Memory B cell (primary cell): ENCODE measurements around the gene EXOSC3.
"Not testable (repeated sequence)": the region's sequence is repeated elsewhere in the genome, so short reads cannot be mapped to it uniquely, and the experiment has no call there.

Experiments used
- ATAC-seq: fragments of 150-1000 bp; cut with Tn5 transposase; 2 replicates; pipeline ENCODE4 v1.10.0; 2021; ENCODE audit warnings: low read depth, mild to moderate bottlenecking, moderate library complexity
- DNase-seq, 2 donors: peaks; one replicate each; pipeline ENCODE4 v3.0.0; 2022; ENCODE audit warnings: low spot score in 2 of 2
- H3K27ac Mint-ChIP-seq: one replicate; pipeline ENCODE4 v1.8.0; 2022; ENCODE audit warnings: mild to moderate bottlenecking, moderate library complexity, mixed read lengths
- H3K27me3 Mint-ChIP-seq: one replicate; pipeline ENCODE4 v1.8.0; 2022; ENCODE audit warnings: mixed read lengths
- H3K36me3 Mint-ChIP-seq: one replicate; pipeline ENCODE4 v1.8.0; 2022; ENCODE audit warnings: mild to moderate bottlenecking, mixed read lengths
- H3K4me1 Mint-ChIP-seq: one replicate; pipeline ENCODE4 v1.8.0; 2022; ENCODE audit warnings: mixed read lengths
- H3K4me3 Mint-ChIP-seq: one replicate; pipeline ENCODE4 v1.8.0; 2022; ENCODE audit warnings: mild to moderate bottlenecking, moderate library complexity, mixed read lengths
- H3K9me3 Mint-ChIP-seq: one replicate; pipeline ENCODE4 v1.8.0; 2022; ENCODE audit warnings: mixed read lengths

The EXOSC3 gene

DNA sequence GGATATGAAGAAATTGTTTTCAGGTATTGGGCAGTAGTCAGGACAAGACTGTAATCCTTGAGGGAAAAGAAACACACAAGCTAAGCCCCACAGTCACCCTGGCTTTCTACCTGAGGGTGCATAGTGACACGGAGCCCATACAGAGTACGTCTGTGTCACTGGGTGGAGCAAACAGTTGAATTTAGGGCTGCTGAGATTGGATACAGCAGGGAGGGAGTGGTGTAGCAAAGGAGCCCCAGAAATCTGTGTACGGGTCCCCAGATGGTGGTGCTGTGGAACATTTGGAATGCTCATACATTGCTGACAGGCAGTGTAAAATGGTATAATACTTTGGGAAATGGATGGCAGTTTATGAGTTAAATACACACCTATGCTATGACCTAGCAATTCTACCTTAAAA is 26.1 kb downstream of the EXOSC3 start:
- ATAC-seq (no peak), DNase-seq (no peak)
- no peak overlapping the region for H3K4me3 Mint-ChIP-seq
- no peaks in the 10 kb centered on the region for H3K27me3 Mint-ChIP-seq
- H3K9me3 Mint-ChIP-seq: no peaks in the 10 kb centered on the region
- peaks cover 9% of the 10 kb centered on the region for H3K36me3 Mint-ChIP-seq
- no peak overlapping the region for H3K27ac Mint-ChIP-seq
- H3K4me1 Mint-ChIP-seq: peaks cover 12% of the 10 kb centered on the region

DNA sequence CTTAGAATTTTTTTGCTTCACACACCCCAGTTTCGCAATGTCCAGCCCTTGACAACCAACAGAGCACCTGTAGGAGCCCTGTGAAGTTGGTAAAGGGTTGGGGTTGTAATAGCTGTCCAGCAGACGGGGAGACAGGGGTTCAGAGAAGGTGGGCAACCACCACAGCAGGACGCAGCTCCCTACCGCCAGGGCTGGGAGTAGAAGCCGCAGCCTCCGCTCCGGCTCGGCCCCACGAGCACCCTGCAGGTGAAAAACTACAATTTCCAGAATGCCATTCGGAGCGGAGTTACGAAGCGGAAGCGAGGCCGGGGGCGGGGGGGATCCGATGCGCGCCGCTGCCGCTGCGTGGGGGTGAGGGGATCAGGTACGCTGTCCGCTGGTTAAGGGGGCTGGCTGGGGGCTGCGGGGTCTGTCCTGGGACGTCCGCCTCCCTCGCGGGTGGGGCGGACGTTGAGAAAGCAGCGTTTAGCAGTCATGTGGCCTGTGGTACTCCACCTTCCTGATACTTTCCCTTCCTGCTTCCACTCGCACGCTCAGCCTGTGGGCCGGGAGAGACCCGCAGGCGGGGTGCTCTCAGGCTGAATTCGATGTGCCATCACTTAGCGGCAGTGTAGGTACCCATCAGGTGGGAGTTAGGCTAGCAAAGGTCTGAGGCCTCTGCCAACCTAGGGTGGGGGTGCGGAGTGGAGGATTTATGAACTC is 31.2 kb downstream of the EXOSC3 start, which contains the start of gene TRMT10B:
Gene TRMT10B (plus strand): TSS at position 317 of the 702 bp plus-strand sequence. CDS start 8,127 bp downstream, outside the sequence.
- DNase-seq: peak; percentile 46 to 60

GRCh38 chr9:37752642-37753488 is 32.0 kb downstream of the EXOSC3 start:
- H3K36me3 Mint-ChIP-seq: no peaks in the 10 kb centered on the region
- ATAC-seq: no peak
- no peak for DNase-seq
- H3K27ac Mint-ChIP-seq: peak overlapping the region; percentile 85
- peaks cover 12% of the 10 kb centered on the region for H3K4me1 Mint-ChIP-seq
- H3K9me3 Mint-ChIP-seq: no peaks in the 10 kb centered on the region
- peak overlapping the region; percentile 95 for H3K4me3 Mint-ChIP-seq
- H3K27me3 Mint-ChIP-seq: no peaks in the 10 kb centered on the region

More for the DNA sequence above, 31.2 kb downstream of the EXOSC3 start, which contains the start of gene TRMT10B:
- peaks cover 12% of the 10 kb centered on the region for H3K4me1 Mint-ChIP-seq
- H3K36me3 Mint-ChIP-seq: no peaks in the 10 kb centered on the region
- ATAC-seq: peak; percentile 91
- no peaks in the 10 kb centered on the region for H3K27me3 Mint-ChIP-seq
- peak within 1 kb of the TSS; percentile 85 for H3K27ac Mint-ChIP-seq
- peak within 1 kb of the TSS; percentile 95 for H3K4me3 Mint-ChIP-seq
- H3K9me3 Mint-ChIP-seq: no peaks in the 10 kb centered on the region

DNA sequence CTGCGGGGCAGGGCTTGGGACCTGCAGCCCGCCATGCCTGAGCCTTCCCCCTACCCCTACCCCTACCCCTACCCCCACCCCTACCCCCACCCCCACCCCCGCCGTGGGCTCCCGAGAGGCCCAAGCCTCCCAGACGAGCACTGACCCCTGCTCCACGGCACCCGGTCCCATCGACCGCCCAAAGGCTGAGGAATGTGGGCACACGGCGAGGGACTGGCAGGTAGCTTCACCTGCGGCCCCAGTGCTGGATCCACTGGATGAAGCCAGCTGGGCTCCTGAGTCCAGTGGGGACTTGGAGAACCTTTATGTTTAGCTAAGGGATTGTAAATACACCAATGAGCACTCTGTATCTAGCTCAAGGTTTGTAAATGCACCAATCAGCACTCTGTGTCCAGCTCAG is 32.8 kb downstream of the EXOSC3 start:
- H3K27me3 Mint-ChIP-seq, ATAC-seq, H3K4me3 Mint-ChIP-seq, H3K27ac Mint-ChIP-seq, H3K36me3 Mint-ChIP-seq, DNase-seq, H3K9me3 Mint-ChIP-seq: not testable (repeated sequence)
- H3K4me1 Mint-ChIP-seq: peaks cover 12% of the 10 kb centered on the region

- H3K4me1 Mint-ChIP-seq: peaks cover 12% of the 10 kb centered on the region
- not testable (repeated sequence) for H3K9me3 Mint-ChIP-seq, ATAC-seq, H3K4me3 Mint-ChIP-seq, DNase-seq, H3K27me3 Mint-ChIP-seq, H3K27ac Mint-ChIP-seq, H3K36me3 Mint-ChIP-seq
Measured at GRCh38 chr9:37751704-37752103, 33.2 kb downstream of the EXOSC3 start.

DNA sequence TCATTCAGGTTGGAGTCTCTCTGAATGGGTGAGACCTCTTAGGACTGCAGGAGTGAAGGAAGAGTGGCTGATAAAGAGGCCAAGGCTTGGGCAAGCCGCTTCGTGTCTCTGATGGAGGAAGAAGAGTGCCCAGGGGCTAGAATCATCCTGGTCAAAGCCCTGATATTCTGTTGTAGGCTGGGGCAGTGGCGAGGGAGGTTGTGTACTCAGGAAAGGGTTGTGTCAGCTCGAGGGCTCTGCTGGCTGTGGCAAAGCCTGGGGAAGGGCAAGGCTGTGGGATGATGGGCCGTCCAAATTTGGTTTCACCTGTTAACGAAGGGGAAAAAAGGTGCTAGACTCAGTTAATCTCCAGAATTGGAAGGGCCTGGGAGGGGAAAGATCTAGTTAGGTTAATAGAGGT is 33.7 kb downstream of the EXOSC3 start:
- Mint-ChIP-seq H3K36me3 (no peaks in the 10 kb centered on the region), H3K9me3 (no peaks in the 10 kb centered on the region), H3K27me3 (no peaks in the 10 kb centered on the region), H3K27ac (no peak overlapping the region), H3K4me3 (peak overlapping the region; percentile 5), H3K4me1 (peaks cover 12% of the 10 kb centered on the region)
- ATAC-seq (no peak), DNase-seq (no peak)

- Mint-ChIP-seq H3K27ac (no peak overlapping the region), H3K36me3 (no peaks in the 10 kb centered on the region), H3K27me3 (no peaks in the 10 kb centered on the region), H3K4me3 (no peak overlapping the region), H3K9me3 (no peaks in the 10 kb centered on the region), H3K4me1 (peaks cover 3% of the 10 kb centered on the region)
- ATAC-seq (no peak), DNase-seq (no peak)
Measured at GRCh38 chr9:37749129-37749528, 35.7 kb downstream of the EXOSC3 start.

DNA sequence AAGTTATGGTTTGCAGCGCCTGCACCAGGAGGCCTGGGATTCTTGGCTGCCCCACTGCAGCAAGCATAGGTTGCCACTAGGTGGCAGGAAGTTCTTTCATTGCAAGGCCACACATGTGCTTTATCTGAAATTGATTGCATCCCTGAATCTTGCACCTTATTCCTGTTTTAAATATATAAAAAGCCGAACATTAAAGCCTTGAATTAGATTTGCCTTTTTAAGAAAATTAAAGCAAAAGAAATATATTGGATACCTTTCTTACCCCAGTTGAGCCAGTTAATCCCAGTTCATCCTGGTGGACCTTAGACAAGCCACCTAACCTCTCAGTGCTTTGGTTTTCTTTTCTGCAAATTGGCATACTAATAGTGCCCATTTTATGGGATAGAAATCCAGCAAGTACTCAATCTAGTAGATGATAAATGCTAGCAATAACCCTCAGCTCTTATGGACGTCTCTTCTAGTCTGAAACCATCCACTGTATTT is 37.6 kb downstream of the EXOSC3 start:
- Mint-ChIP-seq H3K27ac (no peak overlapping the region), H3K4me3 (no peak overlapping the region), H3K4me1 (no peaks in the 10 kb centered on the region), H3K27me3 (no peaks in the 10 kb centered on the region), H3K9me3 (no peaks in the 10 kb centered on the region), H3K36me3 (no peaks in the 10 kb centered on the region)
- ATAC-seq (peak; percentile 92), DNase-seq (peak; percentile 41 to 49)

- Mint-ChIP-seq H3K36me3 (no peaks in the 10 kb centered on the region), H3K4me3 (no peak overlapping the region), H3K4me1 (no peaks in the 10 kb centered on the region), H3K9me3 (no peaks in the 10 kb centered on the region), H3K27ac (no peak overlapping the region), H3K27me3 (no peaks in the 10 kb centered on the region)
- no peak for DNase-seq
- ATAC-seq: no peak
Measured at GRCh38 chr9:37746448-37747270, 38.2 kb downstream of the EXOSC3 start.

DNA sequence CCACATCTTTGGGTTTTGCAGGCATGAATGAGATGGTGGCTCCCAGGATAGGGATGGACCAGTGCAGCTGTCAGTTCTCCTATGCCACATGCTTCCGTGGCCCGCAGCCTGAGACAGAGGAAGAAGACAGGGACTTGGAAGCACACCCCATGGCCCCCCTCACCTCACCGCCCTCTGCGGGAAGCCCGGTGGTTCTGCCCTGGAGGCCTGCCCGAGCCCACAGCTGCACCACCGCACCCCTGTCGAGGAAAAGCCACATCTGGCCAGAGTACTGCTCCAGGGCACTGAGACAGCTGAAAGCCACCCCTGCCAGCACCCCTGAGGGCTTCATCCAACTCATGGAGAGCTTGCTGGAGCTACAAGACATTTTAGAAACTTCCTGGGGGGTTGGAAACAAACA is 38.9 kb downstream of the EXOSC3 start:
- Mint-ChIP-seq H3K36me3 (no peaks in the 10 kb centered on the region), H3K27me3 (no peaks in the 10 kb centered on the region), H3K27ac (no peak overlapping the region), H3K4me1 (no peaks in the 10 kb centered on the region), H3K4me3 (no peak overlapping the region), H3K9me3 (no peaks in the 10 kb centered on the region)
- no peak for ATAC-seq
- DNase-seq: no peak

GRCh38 chr9:37740631-37741328 is 44.1 kb downstream of the EXOSC3 start:
- Mint-ChIP-seq H3K27ac (no peak overlapping the region), H3K36me3 (no peaks in the 10 kb centered on the region), H3K4me3 (no peak overlapping the region), H3K4me1 (no peaks in the 10 kb centered on the region), H3K9me3 (no peaks in the 10 kb centered on the region), H3K27me3 (peaks cover 4% of the 10 kb centered on the region)
- ATAC-seq (no peak), DNase-seq (no peak)

DNA sequence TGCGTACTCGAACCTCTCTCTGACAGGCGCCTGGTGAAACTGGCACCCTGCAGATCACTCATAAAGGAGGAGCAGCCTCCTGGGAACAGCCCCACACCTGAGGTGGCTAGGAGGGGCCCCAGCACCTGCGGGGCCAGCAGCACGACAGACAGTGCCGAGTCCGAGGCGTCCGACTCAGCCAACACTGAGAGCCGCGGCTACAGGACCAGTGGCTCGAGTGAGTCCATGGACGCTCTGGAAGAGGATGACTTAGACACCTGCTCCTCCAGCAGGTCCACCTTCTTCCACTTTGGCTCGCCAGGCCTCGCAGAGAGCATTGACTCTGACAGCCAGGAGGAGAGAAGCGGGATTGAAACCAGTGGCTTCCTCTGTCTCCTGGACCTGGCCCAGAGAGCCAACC is 44.7 kb downstream of the EXOSC3 start:
- Mint-ChIP-seq H3K4me1 (no peaks in the 10 kb centered on the region), H3K27ac (no peak overlapping the region), H3K27me3 (peaks cover 6% of the 10 kb centered on the region), H3K9me3 (no peaks in the 10 kb centered on the region), H3K36me3 (no peaks in the 10 kb centered on the region), H3K4me3 (no peak overlapping the region)
- DNase-seq: no peak
- ATAC-seq: no peak

DNA sequence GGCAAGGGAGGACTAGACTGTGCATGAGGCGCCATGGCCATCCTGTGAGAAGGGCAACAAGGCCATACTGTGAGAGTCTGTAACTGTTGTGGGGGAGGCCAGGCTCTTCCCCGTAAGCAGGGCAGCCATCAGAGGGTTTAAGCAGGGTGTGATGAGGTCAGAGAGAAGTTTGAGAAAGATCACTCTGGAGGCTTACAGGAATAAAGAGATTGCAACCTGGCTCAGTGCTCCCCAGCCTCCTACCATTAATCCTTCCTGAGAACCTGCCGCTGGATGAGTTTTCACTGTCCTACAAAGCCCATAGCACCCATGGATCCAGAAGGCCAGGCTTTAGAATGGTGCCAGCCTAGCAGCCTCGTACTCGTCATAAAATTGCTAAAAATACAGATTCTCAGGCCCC is 45.6 kb downstream of the EXOSC3 start:
- no peaks in the 10 kb centered on the region for H3K4me1 Mint-ChIP-seq
- DNase-seq: no peak
- no peaks in the 10 kb centered on the region for H3K36me3 Mint-ChIP-seq
- no peaks in the 10 kb centered on the region for H3K9me3 Mint-ChIP-seq
- no peak overlapping the region for H3K27ac Mint-ChIP-seq
- no peak for ATAC-seq
- H3K27me3 Mint-ChIP-seq: peaks cover 7% of the 10 kb centered on the region
- H3K4me3 Mint-ChIP-seq: no peak overlapping the region
